Upper lobe of left lung (tissue), 4 donors: ENCODE results near the gene DOCK11.

Source experiments
- EP300 ChIP-seq, 4 donors: sonication (generic); formaldehyde crosslinking; IDR thresholded peaks; one replicate each; pipeline ENCODE4 v1.5.1; 2017; ENCODE audit warnings: antibody characterized with exemption in 4 of 4, control low read depth in 2 of 4
- POLR2AphosphoS5 ChIP-seq, 2 donors: sonication (generic); formaldehyde crosslinking; IDR thresholded peaks; one replicate each; pipeline ENCODE4 v1.5.1; 2017; ENCODE audit warnings: antibody characterized with exemption in 2 of 2
- TF ChIP-seq, protein P1 (sequence below), 6 experiments: fragments of 450-650 bp in 4 of 6; fragments of 200-600 bp in 2 of 6; sonication (generic) in 2 of 6; IDR thresholded peaks; one replicate each; pipeline ENCODE4 v1.5.1; 2016 to 2019; ENCODE audit warnings: antibody characterized with exemption in 6 of 6

DNA sequence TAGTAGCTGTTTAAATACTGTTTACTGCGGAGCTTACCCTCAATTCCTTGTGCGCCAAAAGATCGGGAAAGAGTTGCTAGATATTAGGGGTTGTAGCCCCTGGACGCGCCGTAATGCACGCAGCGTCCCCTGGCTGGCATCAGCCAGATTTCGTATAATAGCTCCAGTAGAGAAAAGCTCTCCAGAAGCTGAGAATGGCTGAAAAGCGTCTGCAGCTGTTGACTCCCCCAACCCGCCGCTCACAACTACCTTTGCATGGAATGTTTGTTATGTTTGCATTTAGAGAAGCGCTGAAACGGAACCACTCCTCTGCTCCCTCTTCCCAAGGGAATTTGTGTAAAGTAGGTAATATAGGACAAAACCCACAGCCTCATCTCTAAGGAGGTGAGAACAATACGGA is 3.7 kb downstream of the DOCK11 start:
- TF ChIP-seq, protein P1, sequence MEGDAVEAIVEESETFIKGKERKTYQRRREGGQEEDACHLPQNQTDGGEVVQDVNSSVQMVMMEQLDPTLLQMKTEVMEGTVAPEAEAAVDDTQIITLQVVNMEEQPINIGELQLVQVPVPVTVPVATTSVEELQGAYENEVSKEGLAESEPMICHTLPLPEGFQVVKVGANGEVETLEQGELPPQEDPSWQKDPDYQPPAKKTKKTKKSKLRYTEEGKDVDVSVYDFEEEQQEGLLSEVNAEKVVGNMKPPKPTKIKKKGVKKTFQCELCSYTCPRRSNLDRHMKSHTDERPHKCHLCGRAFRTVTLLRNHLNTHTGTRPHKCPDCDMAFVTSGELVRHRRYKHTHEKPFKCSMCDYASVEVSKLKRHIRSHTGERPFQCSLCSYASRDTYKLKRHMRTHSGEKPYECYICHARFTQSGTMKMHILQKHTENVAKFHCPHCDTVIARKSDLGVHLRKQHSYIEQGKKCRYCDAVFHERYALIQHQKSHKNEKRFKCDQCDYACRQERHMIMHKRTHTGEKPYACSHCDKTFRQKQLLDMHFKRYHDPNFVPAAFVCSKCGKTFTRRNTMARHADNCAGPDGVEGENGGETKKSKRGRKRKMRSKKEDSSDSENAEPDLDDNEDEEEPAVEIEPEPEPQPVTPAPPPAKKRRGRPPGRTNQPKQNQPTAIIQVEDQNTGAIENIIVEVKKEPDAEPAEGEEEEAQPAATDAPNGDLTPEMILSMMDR (IDR thresholded peaks at IDR 0.05) = no peak
- TF ChIP-seq POLR2AphosphoS5 (IDR thresholded peaks at IDR 0.05) = no peak
- no peak for TF ChIP-seq EP300 (IDR thresholded peaks at IDR 0.05)
